HL-60 (cell line): Measurements from ENCODE around the gene HOXD12.

ENCODE experiments used
- CTCF ChIP-seq: IDR thresholded peaks from one replicate; pipeline ENCODE4 v1.5.1; 2011; ENCODE audit warnings: low read length, control low read depth, inconsistent platforms; ENCODE audit not compliant: insufficient read depth
- GABPA ChIP-seq: IDR thresholded peaks from 2 replicates; pipeline ENCODE4 v1.6.1; 2012; ENCODE audit warnings: low read depth
- POLR2AphosphoS5 ChIP-seq: IDR thresholded peaks from 2 replicates; pipeline ENCODE4 v1.6.1; 2012; ENCODE audit warnings: low read depth
- SPI1 ChIP-seq: IDR thresholded peaks from 2 replicates; pipeline ENCODE4 v1.6.1; 2012; ENCODE audit warnings: low read depth, mild to moderate bottlenecking, borderline replicate concordance
- TF ChIP-seq, protein P1 (sequence below): IDR thresholded peaks from 2 replicates; pipeline ENCODE4 v1.6.1; 2012; ENCODE audit warnings: low read depth; ENCODE audit not compliant: insufficient replicate concordance

- TF ChIP-seq CTCF (no peak), SPI1 (no peak), POLR2AphosphoS5 (no peak), GABPA (no peak)
- TF ChIP-seq, protein P1, sequence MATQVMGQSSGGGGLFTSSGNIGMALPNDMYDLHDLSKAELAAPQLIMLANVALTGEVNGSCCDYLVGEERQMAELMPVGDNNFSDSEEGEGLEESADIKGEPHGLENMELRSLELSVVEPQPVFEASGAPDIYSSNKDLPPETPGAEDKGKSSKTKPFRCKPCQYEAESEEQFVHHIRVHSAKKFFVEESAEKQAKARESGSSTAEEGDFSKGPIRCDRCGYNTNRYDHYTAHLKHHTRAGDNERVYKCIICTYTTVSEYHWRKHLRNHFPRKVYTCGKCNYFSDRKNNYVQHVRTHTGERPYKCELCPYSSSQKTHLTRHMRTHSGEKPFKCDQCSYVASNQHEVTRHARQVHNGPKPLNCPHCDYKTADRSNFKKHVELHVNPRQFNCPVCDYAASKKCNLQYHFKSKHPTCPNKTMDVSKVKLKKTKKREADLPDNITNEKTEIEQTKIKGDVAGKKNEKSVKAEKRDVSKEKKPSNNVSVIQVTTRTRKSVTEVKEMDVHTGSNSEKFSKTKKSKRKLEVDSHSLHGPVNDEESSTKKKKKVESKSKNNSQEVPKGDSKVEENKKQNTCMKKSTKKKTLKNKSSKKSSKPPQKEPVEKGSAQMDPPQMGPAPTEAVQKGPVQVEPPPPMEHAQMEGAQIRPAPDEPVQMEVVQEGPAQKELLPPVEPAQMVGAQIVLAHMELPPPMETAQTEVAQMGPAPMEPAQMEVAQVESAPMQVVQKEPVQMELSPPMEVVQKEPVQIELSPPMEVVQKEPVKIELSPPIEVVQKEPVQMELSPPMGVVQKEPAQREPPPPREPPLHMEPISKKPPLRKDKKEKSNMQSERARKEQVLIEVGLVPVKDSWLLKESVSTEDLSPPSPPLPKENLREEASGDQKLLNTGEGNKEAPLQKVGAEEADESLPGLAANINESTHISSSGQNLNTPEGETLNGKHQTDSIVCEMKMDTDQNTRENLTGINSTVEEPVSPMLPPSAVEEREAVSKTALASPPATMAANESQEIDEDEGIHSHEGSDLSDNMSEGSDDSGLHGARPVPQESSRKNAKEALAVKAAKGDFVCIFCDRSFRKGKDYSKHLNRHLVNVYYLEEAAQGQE, result no peak
Observed at GRCh38 chr2:176072292-176072669, 27.3 kb upstream of the HOXD12 start.
